ENCODE data around the gene ERAS. TPM values are rescaled to one million over a fixed set of nuclear protein-coding genes. Genes with fewer than 3 reads are reported as not detected.

ERAS gene
- total RNA-seq, 2 experiments from 2014 or later: not detected

- ATAC-seq (ENCODE audit: poor library complexity) (no peak), DNase-seq (no peak)
- Histone ChIP-seq H3K27ac (ENCODE audit: low read depth in 1 of 2, low read length in 2 of 2) (no peak overlapping the region), H3K36me3 (ENCODE audit: insufficient read depth, low read length) (no peaks in the 10 kb centered on the region), H3K9me3 (ENCODE audit: control insufficient read depth in 1 of 2, insufficient read depth in 1 of 2, low read length in 2 of 2) (no peaks in the 10 kb centered on the region), H3K4me1 (ENCODE audit: insufficient read depth, low read length) (peaks cover 2% of the 10 kb centered on the region), H3K27me3 (ENCODE audit: control insufficient read depth in 1 of 2, insufficient read depth in 2 of 2, low read length in 2 of 2) (no peaks in the 10 kb centered on the region), H3K4me3 (ENCODE audit: low read length) (no peak overlapping the region)
- TF ChIP-seq CTCF (IDR thresholded peaks at IDR 0.05): no peak
- H3K27ac Mint-ChIP-seq: no peak overlapping the region
- no peaks in the 10 kb centered on the region for H3K9me3 Mint-ChIP-seq
- no peak overlapping the region for H3K4me3 Mint-ChIP-seq
- no peaks in the 10 kb centered on the region for H3K36me3 Mint-ChIP-seq (ENCODE audit: low read depth)
- no peaks in the 10 kb centered on the region for H3K27me3 Mint-ChIP-seq
- no peaks in the 10 kb centered on the region for H3K4me1 Mint-ChIP-seq (ENCODE audit: low read depth)
- CTCF ChIA-PET: no interaction called here
- intact Hi-C loops (cut with DNase I, micrococcal nuclease): no loop called here
- POLR2A ChIA-PET: no interaction called here
Measured at GRCh38 chrX:48784726-48785125, 41.6 kb upstream of the ERAS start.

- Mint-ChIP-seq H3K9me3 (no peaks in the 10 kb centered on the region), H3K4me1 (ENCODE audit: low read depth) (no peaks in the 10 kb centered on the region), H3K27ac (no peak overlapping the region), H3K4me3 (no peak overlapping the region), H3K36me3 (ENCODE audit: low read depth) (no peaks in the 10 kb centered on the region), H3K27me3 (no peaks in the 10 kb centered on the region)
- CTCF ChIA-PET: no interaction called here
- no peak for TF ChIP-seq CTCF (IDR thresholded peaks at IDR 0.05)
- Histone ChIP-seq H3K27me3 (ENCODE audit: control insufficient read depth in 1 of 2, insufficient read depth in 2 of 2, low read length in 2 of 2) (no peaks in the 10 kb centered on the region), H3K9me3 (ENCODE audit: control insufficient read depth in 1 of 2, insufficient read depth in 1 of 2, low read length in 2 of 2) (no peaks in the 10 kb centered on the region), H3K4me3 (ENCODE audit: low read length) (no peak overlapping the region), H3K4me1 (ENCODE audit: insufficient read depth, low read length) (peaks cover 4% of the 10 kb centered on the region), H3K36me3 (ENCODE audit: insufficient read depth, low read length) (no peaks in the 10 kb centered on the region), H3K27ac (ENCODE audit: low read depth in 1 of 2, low read length in 2 of 2) (no peak overlapping the region)
- ATAC-seq (ENCODE audit: poor library complexity): no peak
- DNase-seq: no peak
- intact Hi-C loops (cut with DNase I, micrococcal nuclease): no loop called here
- POLR2A ChIA-PET: no interaction called here
Measured at GRCh38 chrX:48785186-48785539, 41.1 kb upstream of the ERAS start.

- POLR2A ChIA-PET: no interaction called here
- no peak overlapping the region for H3K27ac ChIP-seq (ENCODE audit: low read depth in 1 of 2, low read length in 2 of 2)
- H3K4me3 ChIP-seq (ENCODE audit: low read length): no peak overlapping the region
- H3K4me1 Mint-ChIP-seq (ENCODE audit: low read depth): no peaks in the 10 kb centered on the region
- H3K27me3 ChIP-seq (ENCODE audit: control insufficient read depth in 1 of 2, insufficient read depth in 2 of 2, low read length in 2 of 2): no peaks in the 10 kb centered on the region
- CTCF ChIA-PET: no interaction called here
- no peaks in the 10 kb centered on the region for H3K27me3 Mint-ChIP-seq
- intact Hi-C loops (cut with DNase I, micrococcal nuclease): no loop called here
- H3K9me3 ChIP-seq (ENCODE audit: control insufficient read depth in 1 of 2, insufficient read depth in 1 of 2, low read length in 2 of 2): no peaks in the 10 kb centered on the region
- DNase-seq: no peak
- no peaks in the 10 kb centered on the region for H3K36me3 ChIP-seq (ENCODE audit: insufficient read depth, low read length)
- H3K27ac Mint-ChIP-seq: no peak overlapping the region
- no peak for ATAC-seq (ENCODE audit: poor library complexity)
- no peak overlapping the region for H3K4me3 Mint-ChIP-seq
- H3K9me3 Mint-ChIP-seq: no peaks in the 10 kb centered on the region
- H3K36me3 Mint-ChIP-seq (ENCODE audit: low read depth): no peaks in the 10 kb centered on the region
- peaks cover 4% of the 10 kb centered on the region for H3K4me1 ChIP-seq (ENCODE audit: insufficient read depth, low read length)
- no peak for TF ChIP-seq CTCF (IDR thresholded peaks at IDR 0.05)
Measured at GRCh38 chrX:48785540-48786214, 40.6 kb upstream of the ERAS start.

Data from CD4-positive, alpha-beta T cell (primary cell).